Sigmoid colon (tissue), 7 donors: ENCODE results near the gene ZNF726. TPM values are rescaled to one million over a fixed set of nuclear protein-coding genes. Genes with fewer than 3 reads are reported as not detected.

Source experiments
- DNase-seq: peaks from one replicate; pipeline ENCODE4 v3.0.0-alpha.2; 2019
- H3K27ac ChIP-seq, 4 donors: fragments of 200-600 bp; sonication (generic); one replicate each; pipeline ENCODE4 v1.5.1; 2016 to 2019; ENCODE audit warnings: mild to moderate bottlenecking in 1 of 4
- H3K27me3 ChIP-seq, 3 donors: fragments of 200-600 bp; sonication (generic); one replicate each; pipeline ENCODE4 v1.5.1; 2019; ENCODE audit warnings: mild to moderate bottlenecking in 1 of 3
- H3K36me3 ChIP-seq, 4 donors: fragments of 200-600 bp; sonication (generic); one replicate each; pipeline ENCODE4 v1.5.1; 2016 to 2019
- H3K4me1 ChIP-seq, 4 donors: fragments of 200-600 bp; sonication (generic); one replicate each; pipeline ENCODE4 v1.5.1; 2017 to 2019
- H3K4me3 ChIP-seq, 4 donors: fragments of 200-600 bp; sonication (generic); one replicate each; pipeline ENCODE4 v1.5.1; 2017 to 2019; ENCODE audit warnings: mild to moderate bottlenecking in 2 of 4, moderate library complexity in 1 of 4
- H3K9me3 ChIP-seq, 4 donors: fragments of 200-600 bp in 3 of 4; sonication (generic) in 3 of 4; one replicate each; pipeline versions ENCODE4 v1.5.1 to v1.6.1; 2013 to 2019
- CTCF ChIP-seq, 4 experiments: fragments of 450-650 bp in 3 of 4; fragments of 200-600 bp in 1 of 4; IDR thresholded peaks; one replicate each; pipeline ENCODE4 v1.5.1; 2016 to 2019; ENCODE audit warnings: antibody characterized with exemption in 4 of 4, mild to moderate bottlenecking in 3 of 4, moderate library complexity in 2 of 4
- EP300 ChIP-seq, 4 donors: sonication (generic); formaldehyde crosslinking; IDR thresholded peaks; one replicate each; pipeline ENCODE4 v1.6.1; 2017; ENCODE audit warnings: antibody characterized with exemption in 4 of 4
- POLR2A ChIP-seq, 2 donors: fragments of 450-650 bp; IDR thresholded peaks; one replicate each; pipeline ENCODE4 v1.6.1; 2016; ENCODE audit warnings: antibody characterized with exemption in 2 of 2, mild to moderate bottlenecking in 2 of 2, moderate library complexity in 2 of 2
- POLR2AphosphoS5 ChIP-seq, 4 donors: sonication (generic); formaldehyde crosslinking; IDR thresholded peaks; one replicate each; pipeline ENCODE4 v1.6.1; 2017; ENCODE audit warnings: antibody characterized with exemption in 4 of 4
- WGBS, 2 donors: extraction: QIAGEN DNeasy Blood & Tissue Kit; methylation state at CpG; one replicate each; pipeline ENCODE4 v1.1.7; 2013; 5-methylcytosine and 5-hydroxymethylcytosine counted together
- intact Hi-C: fragments of 100-400 bp; cut with DNase I; formaldehyde crosslinking; loops from one replicate; pipeline ENCODE4 v1.15.1; 2023
- polyA plus RNA-seq, 3 donors: library from polyadenylated mRNA; stranded (reverse); fragments of 200-250 nt; gene quantifications; one replicate each; pipeline ENCODE4 v1.2.3, GENCODE V29; 2013
- total RNA-seq, 4 donors: library from RNA; depleted of rRNA; stranded (reverse); fragments of >200 nt; gene quantifications; one replicate each; pipeline ENCODE4 v1.1.0, GENCODE V29; 2016
- donor health status: healthy with polysubstance abuse.
- donor health status: Bipolar disorder and iron deficiency.
- donor health status: healthy.

Gene ZNF726
- total RNA-seq (1 to 10 TPM in 1 of 4 donors, under 1 TPM in 2, not detected in 1; 0.54 to 2.5 (median 0.71) TPM), polyA plus RNA-seq (1 to 10 TPM; 2.4 to 4.9 (median 3.6) TPM)

GRCh38 chr19:23914402-23915286, at the start of gene ZNF726:
ZNF726 (plus strand) TSS chr19:23914886; CDS start chr19:23914995, 109 bp downstream.
- intact Hi-C loops: loop anchor here (5.0 kb wide), 1 partner anchor 118 kb away; no protein-coding TSS in a partner anchor
- H3K4me3 ChIP-seq: peak within 1 kb of the TSS; percentile 38 to 59 (median 56)
- peaks cover 0 to 9% (median 2%) of the 10 kb centered on the region in 4 donors for H3K4me1 ChIP-seq
- H3K9me3 ChIP-seq: no peaks in the 10 kb centered on the region
- 11 to 23% methylated on average over 44 of the region's 44 CpGs for WGBS, 2 donors
- H3K36me3 ChIP-seq: no peaks in the 10 kb centered on the region
- DNase-seq: peak; percentile 90
- H3K27me3 ChIP-seq: no peaks in the 10 kb centered on the region
- H3K27ac ChIP-seq: peak within 1 kb of the TSS in 2 of 4 donors; percentile 57 to 61
- TF ChIP-seq CTCF (IDR thresholded peaks at IDR 0.05): no peak
- no peak for TF ChIP-seq POLR2A (IDR thresholded peaks at IDR 0.05)
- no peak for TF ChIP-seq EP300 (IDR thresholded peaks at IDR 0.05)
- TF ChIP-seq POLR2AphosphoS5 (IDR thresholded peaks at IDR 0.05): peak in 1 of 4 donors; percentile 14

DNA sequence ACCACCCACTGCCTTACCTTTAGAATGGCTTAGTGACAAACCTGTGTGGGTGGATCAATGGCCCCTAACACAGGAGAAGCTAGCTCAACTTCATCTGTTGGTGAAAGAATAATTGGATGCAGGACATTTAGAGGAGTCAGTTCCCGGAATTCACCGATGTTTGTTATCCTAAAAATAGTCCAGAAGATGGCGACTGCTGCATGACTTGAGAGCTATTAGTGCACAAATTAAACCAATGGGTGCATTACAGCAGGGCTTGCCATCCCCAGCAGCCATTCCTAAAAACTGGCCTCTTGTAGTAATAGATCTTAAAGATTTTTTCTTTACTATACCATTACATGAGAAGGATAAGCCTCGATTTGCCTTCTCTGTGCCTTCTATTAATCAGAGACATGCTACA, 46.8 kb upstream of the ZNF726 start:
- peaks cover 0 to 8% (median 0%) of the 10 kb centered on the region in 4 donors for H3K9me3 ChIP-seq
- intact Hi-C loops: no loop called here
- H3K4me3 ChIP-seq: no peak overlapping the region
- no peak for DNase-seq
- TF ChIP-seq CTCF (IDR thresholded peaks at IDR 0.05) (no peak), POLR2A (IDR thresholded peaks at IDR 0.05) (no peak), POLR2AphosphoS5 (IDR thresholded peaks at IDR 0.05) (no peak), EP300 (IDR thresholded peaks at IDR 0.05) (no peak)
- H3K36me3 ChIP-seq: no peaks in the 10 kb centered on the region
- no peak overlapping the region for H3K27ac ChIP-seq
- no peaks in the 10 kb centered on the region for H3K4me1 ChIP-seq
- H3K27me3 ChIP-seq: no peaks in the 10 kb centered on the region
- 83 to 87% methylated on average over 4 of the region's 4 CpGs for WGBS, 2 donors

- no peaks in the 10 kb centered on the region for H3K27me3 ChIP-seq
- TF ChIP-seq EP300 (IDR thresholded peaks at IDR 0.05) (no peak), CTCF (IDR thresholded peaks at IDR 0.05) (no peak), POLR2AphosphoS5 (IDR thresholded peaks at IDR 0.05) (no peak), POLR2A (IDR thresholded peaks at IDR 0.05) (no peak)
- WGBS, 2 donors: 96 to 97% methylated on average over 3 of the region's 3 CpGs
Measured at GRCh38 chr19:23868630-23869029, 46.1 kb upstream of the ZNF726 start.

DNA sequence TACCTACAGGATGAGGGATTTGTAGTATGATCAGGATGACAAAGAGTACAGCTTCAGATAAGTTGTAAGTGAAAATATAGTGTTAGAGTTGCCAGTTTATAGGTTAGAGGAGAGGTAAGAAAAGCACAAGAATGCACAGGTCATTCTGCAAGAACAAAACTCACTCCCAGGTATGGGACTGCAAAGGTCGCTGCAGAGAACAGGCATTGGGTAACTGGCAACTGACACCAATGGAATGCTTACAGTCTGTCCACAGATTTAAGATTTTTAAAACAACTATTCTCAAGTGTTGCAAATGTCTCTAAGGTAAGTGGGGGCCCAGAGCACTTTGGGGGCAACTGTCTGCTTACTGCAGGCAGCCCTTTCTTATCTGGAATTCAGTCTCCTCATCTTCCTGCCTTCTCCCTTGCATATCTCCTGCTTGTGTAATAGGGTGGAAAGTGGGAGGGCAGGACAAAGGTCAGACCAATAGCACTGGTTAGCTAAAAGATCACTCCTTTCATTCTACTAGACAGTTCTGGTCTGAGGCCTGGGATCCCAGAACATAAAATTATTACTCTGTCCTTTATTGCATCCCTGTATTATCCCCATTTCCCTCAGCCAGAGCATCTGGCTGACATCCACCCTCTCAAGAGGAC, 42.3 kb upstream of the ZNF726 start:
- H3K4me1 ChIP-seq: no peaks in the 10 kb centered on the region
- DNase-seq: no peak
- H3K9me3 ChIP-seq: no peaks in the 10 kb centered on the region
- WGBS, 2 donors: 67 to 87% methylated on average over 1 of the region's 1 CpG
- TF ChIP-seq CTCF (IDR thresholded peaks at IDR 0.05) (no peak), POLR2AphosphoS5 (IDR thresholded peaks at IDR 0.05) (no peak), POLR2A (IDR thresholded peaks at IDR 0.05) (no peak), EP300 (IDR thresholded peaks at IDR 0.05) (no peak)
- peaks cover 0 to 5% (median 0%) of the 10 kb centered on the region in 3 donors for H3K27me3 ChIP-seq
- no peak overlapping the region for H3K4me3 ChIP-seq
- H3K27ac ChIP-seq: no peak overlapping the region
- no peaks in the 10 kb centered on the region for H3K36me3 ChIP-seq
- intact Hi-C loops: loop anchor here (5.0 kb wide), 1 partner anchor 95 kb away; no protein-coding TSS in a partner anchor

More at GRCh38 chr19:23868630-23869029, 46.1 kb upstream of the ZNF726 start:
- no peak overlapping the region for H3K27ac ChIP-seq
- no peak for DNase-seq
- no peaks in the 10 kb centered on the region for H3K36me3 ChIP-seq
- H3K4me1 ChIP-seq: no peaks in the 10 kb centered on the region
- intact Hi-C loops: no loop called here
- peaks cover 0 to 8% (median 0%) of the 10 kb centered on the region in 4 donors for H3K9me3 ChIP-seq
- H3K4me3 ChIP-seq: no peak overlapping the region
